GM19035 (cell line): Measurements from ENCODE around the gene SLC22A9.

Source experiments
- ATAC-seq: cut with Tn5 transposase; IDR thresholded peaks from one replicate; pipeline ENCODE4 v1.9.1; 2021; ENCODE audit not compliant: unreplicated experiment

SLC22A9 gene

GRCh38 chr11:63443714-63444113, 74.1 kb downstream of the SLC22A9 start:
- ATAC-seq, result no peak

- no peak for ATAC-seq
Measured at GRCh38 chr11:63444160-63444559, 74.6 kb downstream of the SLC22A9 start.

GRCh38 chr11:63445118-63445517, 75.5 kb downstream of the SLC22A9 start:
- no peak for ATAC-seq

GRCh38 chr11:63445720-63446119, 76.1 kb downstream of the SLC22A9 start:
- no peak for ATAC-seq

GRCh38 chr11:63448646-63449045, 79.1 kb downstream of the SLC22A9 start:
- no peak for ATAC-seq

- ATAC-seq, result no peak
Measured at GRCh38 chr11:63459586-63459985, 90.0 kb downstream of the SLC22A9 start.
